Chondrocyte (in vitro differentiated cells): ENCODE measurements around the gene RUBCN. TPM values are rescaled to one million over a fixed set of nuclear protein-coding genes. Genes with fewer than 3 reads are reported as not detected.

Experiments used
- DNase-seq: peaks from one replicate; pipeline ENCODE4 v3.0.0; 2021; ENCODE audit warnings: mixed read lengths, low spot score
- H3K27ac Mint-ChIP-seq: one replicate; pipeline ENCODE4 v1.8.0; 2021; ENCODE audit warnings: mild to moderate bottlenecking, moderate library complexity, mixed read lengths; ENCODE audit not compliant: unreplicated experiment
- H3K27me3 Mint-ChIP-seq: 2 replicates; pipeline ENCODE4 v1.8.0; 2021; ENCODE audit warnings: low read depth, mixed read lengths
- H3K36me3 Mint-ChIP-seq: 2 replicates; pipeline ENCODE4 v1.8.0; 2021; ENCODE audit warnings: low read depth, mixed read lengths
- H3K4me1 Mint-ChIP-seq: 2 replicates; pipeline ENCODE4 v1.8.0; 2021; ENCODE audit warnings: low read depth, mild to moderate bottlenecking, mixed read lengths
- H3K4me3 Mint-ChIP-seq: one replicate; pipeline ENCODE4 v1.8.0; 2021; ENCODE audit warnings: mild to moderate bottlenecking, moderate library complexity, mixed read lengths; ENCODE audit not compliant: unreplicated experiment
- H3K9me3 Mint-ChIP-seq: 2 replicates; pipeline ENCODE4 v1.8.0; 2021; ENCODE audit warnings: low read depth, mixed read lengths
- CTCF ChIP-seq: fragments of 200-600 bp; sonication (generic); IDR thresholded peaks from 2 replicates; pipeline ENCODE4 v1.5.0; 2021; ENCODE audit warnings: antibody characterized with exemption, mild to moderate bottlenecking, moderate library complexity
- total RNA-seq: library from RNA; stranded (reverse); gene quantifications from 3 replicates; pipeline ENCODE4 v1.2.1, GENCODE V29; 2021

The RUBCN gene
- total RNA-seq, 1 donor from 2014 or later, result 31.2 TPM

DNA sequence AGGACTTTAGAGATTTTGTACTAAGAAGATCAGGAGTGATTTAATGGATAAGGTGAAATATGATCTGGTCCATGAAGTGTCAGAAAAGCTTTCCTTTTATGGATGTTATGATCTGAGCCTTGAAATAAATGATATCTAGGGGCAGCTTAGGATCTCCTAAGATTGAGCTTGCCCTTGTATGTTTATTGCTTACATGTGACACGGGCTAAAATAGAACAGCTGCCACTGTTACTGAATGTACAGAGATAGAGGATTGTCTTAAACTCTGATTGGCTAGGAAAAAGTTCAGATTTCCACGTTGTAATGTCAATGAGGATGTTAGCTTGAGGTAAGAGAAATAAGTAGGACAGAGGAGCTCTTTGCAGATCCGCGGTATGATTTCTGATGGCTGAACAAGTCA is 21.8 kb upstream of the RUBCN start:
- Mint-ChIP-seq H3K4me1 (peaks cover 8% of the 10 kb centered on the region), H3K36me3 (peaks cover 2% of the 10 kb centered on the region), H3K27me3 (no peaks in the 10 kb centered on the region), H3K4me3 (no peak overlapping the region), H3K27ac (no peak overlapping the region), H3K9me3 (no peaks in the 10 kb centered on the region)
- TF ChIP-seq CTCF, result no peak
- DNase-seq, result no peak

GRCh38 chr3:197756704-197757103 is 20.0 kb upstream of the RUBCN start:
- Mint-ChIP-seq H3K27me3 (no peaks in the 10 kb centered on the region), H3K4me1 (peaks cover 19% of the 10 kb centered on the region), H3K36me3 (no peaks in the 10 kb centered on the region), H3K9me3 (no peaks in the 10 kb centered on the region), H3K4me3 (no peak overlapping the region), H3K27ac (no peak overlapping the region)
- TF ChIP-seq CTCF, result no peak
- no peak for DNase-seq

- Mint-ChIP-seq H3K36me3 (no peaks in the 10 kb centered on the region), H3K9me3 (no peaks in the 10 kb centered on the region), H3K4me1 (peaks cover 38% of the 10 kb centered on the region), H3K4me3 (no peak overlapping the region), H3K27ac (peak overlapping the region; percentile 54), H3K27me3 (no peaks in the 10 kb centered on the region)
- TF ChIP-seq CTCF, result peak; percentile 33
- no peak for DNase-seq
Observed at GRCh38 chr3:197753263-197753662, 16.6 kb upstream of the RUBCN start.

- DNase-seq, result no peak
- Mint-ChIP-seq H3K36me3 (no peaks in the 10 kb centered on the region), H3K9me3 (no peaks in the 10 kb centered on the region), H3K4me3 (peak overlapping the region; percentile 64), H3K4me1 (peaks cover 39% of the 10 kb centered on the region), H3K27me3 (no peaks in the 10 kb centered on the region), H3K27ac (peak overlapping the region; percentile 84)
- no peak for TF ChIP-seq CTCF
Observed at GRCh38 chr3:197752107-197752506, 15.4 kb upstream of the RUBCN start.

DNA sequence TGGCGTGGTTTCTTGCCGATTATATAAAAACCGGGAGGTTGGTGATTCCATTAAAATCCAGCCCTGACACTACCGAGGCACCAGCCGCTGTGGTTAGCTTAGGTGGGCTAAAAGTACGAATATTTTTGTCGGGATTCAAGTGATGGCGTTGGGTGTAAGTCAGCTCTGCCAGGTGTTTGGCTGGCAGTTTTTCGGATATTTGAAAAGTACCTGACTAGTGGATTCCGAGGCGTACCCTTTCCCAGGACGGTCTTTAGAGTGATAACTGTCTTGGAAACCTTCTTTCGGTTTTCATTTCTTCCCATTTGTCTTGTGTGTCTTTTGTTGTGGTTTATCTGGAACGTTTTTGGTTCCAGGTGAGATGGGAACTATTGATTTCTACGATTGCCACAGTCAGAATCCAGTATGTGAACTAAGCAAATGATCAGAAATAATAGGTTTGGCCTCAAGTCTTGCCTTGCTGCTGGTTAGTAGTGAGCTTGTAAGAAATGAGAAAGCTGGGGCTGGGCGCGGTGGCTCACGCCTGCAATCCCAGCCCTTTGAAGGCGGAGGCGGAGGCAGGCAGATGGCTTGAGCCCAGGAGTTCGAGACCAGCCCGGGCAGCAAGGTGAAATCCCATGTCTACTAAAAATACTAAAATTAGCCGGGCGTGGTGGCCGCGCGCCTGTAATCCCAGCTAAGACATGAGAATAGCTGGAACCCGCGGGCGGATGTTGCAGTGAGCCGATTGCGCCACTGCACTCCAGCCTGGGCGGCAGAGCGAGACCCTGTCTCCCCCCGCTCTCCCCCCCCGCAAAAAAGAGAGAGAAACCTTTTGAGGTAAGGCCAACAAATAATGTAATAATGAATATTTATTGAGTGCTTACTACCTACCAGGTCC is 14.4 kb upstream of the RUBCN start:
- no peaks in the 10 kb centered on the region for H3K27me3 Mint-ChIP-seq
- DNase-seq, result no peak
- peaks cover 39% of the 10 kb centered on the region for H3K4me1 Mint-ChIP-seq
- H3K4me3 Mint-ChIP-seq, result peak overlapping the region; percentile 85
- no peaks in the 10 kb centered on the region for H3K36me3 Mint-ChIP-seq
- TF ChIP-seq CTCF, result no peak
- no peaks in the 10 kb centered on the region for H3K9me3 Mint-ChIP-seq
- peak overlapping the region; percentile 96 for H3K27ac Mint-ChIP-seq
